Measurements from ENCODE around the gene PLCL2.

DNA sequence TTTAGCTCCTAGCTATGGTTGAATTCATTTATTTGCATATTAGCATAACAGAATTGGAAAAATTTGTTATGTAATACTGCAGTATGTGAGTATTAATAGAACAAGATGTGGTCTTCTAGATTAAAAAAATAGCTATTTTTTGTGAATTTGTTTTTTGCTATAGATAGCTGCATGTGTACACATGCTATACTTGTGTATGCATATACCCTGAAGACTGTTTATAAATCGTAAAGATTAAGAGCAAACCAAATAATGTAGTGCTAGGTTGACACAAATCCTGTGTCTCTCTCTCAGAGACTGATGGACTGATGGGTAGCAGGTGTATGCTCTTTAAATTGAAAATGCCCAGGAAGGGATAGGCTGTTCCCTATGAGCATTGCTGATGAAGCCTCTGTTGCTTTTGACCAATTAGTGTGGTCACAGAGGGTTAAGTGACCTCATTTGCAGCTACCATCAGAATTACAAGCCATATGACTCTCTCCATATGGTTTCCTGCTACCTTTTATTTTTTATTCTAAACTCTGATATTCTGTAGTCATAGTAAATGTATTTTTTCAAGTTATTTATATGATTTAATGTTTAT, 9.0 kb downstream of the PLCL2 start:
- TF ChIP-seq, protein P1, sequence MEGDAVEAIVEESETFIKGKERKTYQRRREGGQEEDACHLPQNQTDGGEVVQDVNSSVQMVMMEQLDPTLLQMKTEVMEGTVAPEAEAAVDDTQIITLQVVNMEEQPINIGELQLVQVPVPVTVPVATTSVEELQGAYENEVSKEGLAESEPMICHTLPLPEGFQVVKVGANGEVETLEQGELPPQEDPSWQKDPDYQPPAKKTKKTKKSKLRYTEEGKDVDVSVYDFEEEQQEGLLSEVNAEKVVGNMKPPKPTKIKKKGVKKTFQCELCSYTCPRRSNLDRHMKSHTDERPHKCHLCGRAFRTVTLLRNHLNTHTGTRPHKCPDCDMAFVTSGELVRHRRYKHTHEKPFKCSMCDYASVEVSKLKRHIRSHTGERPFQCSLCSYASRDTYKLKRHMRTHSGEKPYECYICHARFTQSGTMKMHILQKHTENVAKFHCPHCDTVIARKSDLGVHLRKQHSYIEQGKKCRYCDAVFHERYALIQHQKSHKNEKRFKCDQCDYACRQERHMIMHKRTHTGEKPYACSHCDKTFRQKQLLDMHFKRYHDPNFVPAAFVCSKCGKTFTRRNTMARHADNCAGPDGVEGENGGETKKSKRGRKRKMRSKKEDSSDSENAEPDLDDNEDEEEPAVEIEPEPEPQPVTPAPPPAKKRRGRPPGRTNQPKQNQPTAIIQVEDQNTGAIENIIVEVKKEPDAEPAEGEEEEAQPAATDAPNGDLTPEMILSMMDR (conservative IDR thresholded peaks at IDR 0.05 in 1 of 2, IDR thresholded peaks at IDR 0.05 in 1 of 2; ENCODE audit: extremely low read depth in 1 of 2, insufficient read depth in 1 of 2, low read depth in 1 of 2, low read length in 2 of 2), result no peak
- no peak for TF ChIP-seq EZH2 (IDR thresholded peaks at IDR 0.05; ENCODE audit: borderline replicate concordance, low read length)

All from mammary epithelial cell (primary cell).